Activated CD8-positive, alpha-beta memory T cell treated with anti-CD3 and anti-CD28 coated beads, Interleukin-2, amount 10 ng/mL, durations not matched to agents 7 days and 5 days (primary cell): Measurements from ENCODE around the gene TUBA1B. TPM values are rescaled to one million over a fixed set of nuclear protein-coding genes. Genes with fewer than 3 reads are reported as not detected.

Source experiments
- ATAC-seq: fragments of 150-1000 bp; cut with Tn5 transposase; one replicate; pipeline ENCODE4 v1.10.0; 2021; ENCODE audit warnings: moderate library complexity
- CTCF ChIA-PET: fragments of 350-600 bp; sonication (Branson Sonifier 250); formaldehyde crosslinking; loops from one replicate; lab custom pipeline; 2021; ENCODE audit warnings: antibody characterized with exemption; lab: Charles Lee
- DNase-seq: peaks from one replicate; pipeline ENCODE4 v3.0.0-alpha.2; 2020
- H3K27ac Mint-ChIP-seq: one replicate; pipeline ENCODE4 v1.8.0; 2021; ENCODE audit warnings: mild to moderate bottlenecking, mixed read lengths
- H3K27me3 Mint-ChIP-seq: one replicate; pipeline ENCODE4 v1.8.0; 2021; ENCODE audit warnings: mixed read lengths
- H3K36me3 Mint-ChIP-seq: one replicate; pipeline ENCODE4 v1.8.0; 2021; ENCODE audit warnings: mild to moderate bottlenecking, mixed read lengths
- H3K4me1 Mint-ChIP-seq: one replicate; pipeline ENCODE4 v1.8.0; 2021; ENCODE audit warnings: mixed read lengths
- H3K4me3 Mint-ChIP-seq: one replicate; pipeline ENCODE4 v1.8.0; 2021; ENCODE audit warnings: mild to moderate bottlenecking, moderate library complexity, mixed read lengths
- H3K9me3 Mint-ChIP-seq: one replicate; pipeline ENCODE4 v1.8.0; 2022; ENCODE audit warnings: low read depth, mixed read lengths
- total RNA-seq, 2 experiments: library from RNA; stranded (reverse); gene quantifications; one replicate each; pipeline ENCODE4 v1.2.3, GENCODE V29; 2021

TUBA1B gene
- total RNA-seq, 2 experiments from 2014 or later: 1,970 to 2,009 TPM

- Mint-ChIP-seq H3K27me3 (no peaks in the 10 kb centered on the region), H3K27ac (peak within 1 kb of the TSS; percentile 87), H3K4me1 (peaks cover 28% of the 10 kb centered on the region), H3K36me3 (no peaks in the 10 kb centered on the region), H3K9me3 (no peaks in the 10 kb centered on the region), H3K4me3 (peak within 1 kb of the TSS; percentile 94)
- ATAC-seq (peak; percentile 97), DNase-seq (peak; percentile 99)
- CTCF ChIA-PET: interaction anchor here (0.8 to 9.4 kb wide), 16 partner anchors 9 to 315 kb away, joined by 3 to 80 read pairs (median 7); partner anchors contain the start of genes DHH, RHEBL1 and TUBA1B
These were observed 20.6 kb downstream of the TUBA1B start, which contains the start of gene LMBR1L for GRCh38 chr12:49110464-49111155. LMBR1L (minus strand) TSS chr12:49110847; CDS start chr12:49110555, 292 bp downstream.

- no peak for ATAC-seq
These were observed 21.3 kb downstream of the TUBA1B start for GRCh38 chr12:49109641-49110463.

GRCh38 chr12:49108958-49109404, 22.2 kb downstream of the TUBA1B start:
- no peak for ATAC-seq
- Mint-ChIP-seq H3K4me1 (peaks cover 34% of the 10 kb centered on the region), H3K27ac (no peak overlapping the region), H3K36me3 (no peaks in the 10 kb centered on the region), H3K9me3 (no peaks in the 10 kb centered on the region), H3K4me3 (peak overlapping the region; percentile 94), H3K27me3 (no peaks in the 10 kb centered on the region)
- DNase-seq: no peak
- CTCF ChIA-PET: interaction anchor here (0.9 to 9.4 kb wide), 9 partner anchors 8 to 121 kb away, joined by 3 to 80 read pairs (median 11); partner anchors contain the start of genes DHH and TUBA1B

More at GRCh38 chr12:49109641-49110463, 21.3 kb downstream of the TUBA1B start:
- peak overlapping the region; percentile 87 for H3K27ac Mint-ChIP-seq
- DNase-seq: no peak
- H3K27me3 Mint-ChIP-seq: no peaks in the 10 kb centered on the region
- CTCF ChIA-PET: interaction anchor here (0.9 to 9.4 kb wide), 14 partner anchors 8 to 314 kb away, joined by 3 to 80 read pairs (median 8); partner anchors contain the start of genes DHH, RHEBL1 and TUBA1B
- H3K9me3 Mint-ChIP-seq: no peaks in the 10 kb centered on the region
- peak overlapping the region; percentile 94 for H3K4me3 Mint-ChIP-seq
- peaks cover 28% of the 10 kb centered on the region for H3K4me1 Mint-ChIP-seq
- no peaks in the 10 kb centered on the region for H3K36me3 Mint-ChIP-seq

- Mint-ChIP-seq H3K36me3 (peaks cover 4% of the 10 kb centered on the region), H3K4me3 (no peak overlapping the region), H3K9me3 (no peaks in the 10 kb centered on the region), H3K27ac (no peak overlapping the region), H3K4me1 (peaks cover 25% of the 10 kb centered on the region), H3K27me3 (no peaks in the 10 kb centered on the region)
- ATAC-seq (no peak), DNase-seq (no peak)
- CTCF ChIA-PET: interaction anchor here (1.0 to 9.4 kb wide), 9 partner anchors 9 to 42 kb away, joined by 3 to 80 read pairs (median 5); partner anchors contain the start of genes DHH and RHEBL1
These were observed 25.6 kb downstream of the TUBA1B start for GRCh38 chr12:49105504-49106084.

GRCh38 chr12:49104822-49105221, 26.4 kb downstream of the TUBA1B start:
- ATAC-seq (no peak), DNase-seq (no peak)
- CTCF ChIA-PET: interaction anchor here (1.0 to 9.4 kb wide), 6 partner anchors 10 to 41 kb away, joined by 3 to 80 read pairs (median 6); partner anchors contain the start of genes DHH and RHEBL1
- H3K4me1 Mint-ChIP-seq: peaks cover 22% of the 10 kb centered on the region
- no peak overlapping the region for H3K27ac Mint-ChIP-seq
- H3K9me3 Mint-ChIP-seq: no peaks in the 10 kb centered on the region
- H3K27me3 Mint-ChIP-seq: no peaks in the 10 kb centered on the region
- H3K36me3 Mint-ChIP-seq: peaks cover 4% of the 10 kb centered on the region
- H3K4me3 Mint-ChIP-seq: no peak overlapping the region

GRCh38 chr12:49100380-49100779, 30.8 kb downstream of the TUBA1B start:
- ATAC-seq: no peak
- Mint-ChIP-seq H3K9me3 (no peaks in the 10 kb centered on the region), H3K4me3 (no peak overlapping the region), H3K4me1 (peaks cover 6% of the 10 kb centered on the region), H3K27ac (no peak overlapping the region), H3K27me3 (peaks cover 5% of the 10 kb centered on the region), H3K36me3 (peaks cover 10% of the 10 kb centered on the region)
- CTCF ChIA-PET: interaction anchor here (0.8 to 11.8 kb wide), 11 partner anchors 8 to 112 kb away, joined by 3 to 222 read pairs (median 12); partner anchors contain the start of genes LMBR1L and TUBA1B
- DNase-seq: no peak

GRCh38 chr12:49098703-49099102, 32.5 kb downstream of the TUBA1B start:
- Mint-ChIP-seq H3K36me3 (peaks cover 12% of the 10 kb centered on the region), H3K9me3 (no peaks in the 10 kb centered on the region), H3K27ac (no peak overlapping the region), H3K27me3 (peaks cover 21% of the 10 kb centered on the region), H3K4me3 (no peak overlapping the region), H3K4me1 (peaks cover 7% of the 10 kb centered on the region)
- ATAC-seq (no peak), DNase-seq (no peak)
- CTCF ChIA-PET: interaction anchor here (0.7 to 11.8 kb wide), 25 partner anchors 7 to 398 kb away, joined by 3 to 222 read pairs (median 4); partner anchors contain the start of genes KMT2D, LMBR1L, PRPH and RHEBL1

- Mint-ChIP-seq H3K27ac (no peak overlapping the region), H3K9me3 (no peaks in the 10 kb centered on the region), H3K4me1 (peaks cover 11% of the 10 kb centered on the region), H3K4me3 (no peak overlapping the region), H3K27me3 (peaks cover 28% of the 10 kb centered on the region), H3K36me3 (peaks cover 12% of the 10 kb centered on the region)
- ATAC-seq: peak; percentile 56
- DNase-seq: peak; percentile 77
- CTCF ChIA-PET: interaction anchor here (0.7 to 11.8 kb wide), 25 partner anchors 11 to 414 kb away, joined by 3 to 222 read pairs (median 4); partner anchors contain the start of genes KMT2D, LMBR1L, PRPH and RHEBL1
These were observed 33.2 kb downstream of the TUBA1B start for GRCh38 chr12:49098035-49098451.

GRCh38 chr12:49097381-49097780, 33.8 kb downstream of the TUBA1B start:
- Mint-ChIP-seq H3K36me3 (peaks cover 12% of the 10 kb centered on the region), H3K9me3 (no peaks in the 10 kb centered on the region), H3K4me3 (no peak overlapping the region), H3K27me3 (peaks cover 35% of the 10 kb centered on the region), H3K27ac (no peak overlapping the region), H3K4me1 (peaks cover 14% of the 10 kb centered on the region)
- ATAC-seq (no peak), DNase-seq (no peak)
- CTCF ChIA-PET: interaction anchor here (0.7 to 11.8 kb wide), 15 partner anchors 11 to 415 kb away, joined by 3 to 222 read pairs (median 8); partner anchors contain the start of genes LMBR1L, PRPH, RHEBL1 and TUBA1B

GRCh38 chr12:49094975-49095365, 36.2 kb downstream of the TUBA1B start:
- ATAC-seq (no peak), DNase-seq (no peak)
- H3K27ac Mint-ChIP-seq: no peak overlapping the region
- no peak overlapping the region for H3K4me3 Mint-ChIP-seq
- CTCF ChIA-PET: interaction anchor here (0.6 to 11.8 kb wide), 10 partner anchors 8 to 728 kb away, joined by 3 to 222 read pairs (median 10); partner anchors contain the start of genes DDN, LMBR1L, TUBA1A and TUBA1B
- H3K36me3 Mint-ChIP-seq: peaks cover 8% of the 10 kb centered on the region
- H3K9me3 Mint-ChIP-seq: no peaks in the 10 kb centered on the region
- peaks cover 57% of the 10 kb centered on the region for H3K27me3 Mint-ChIP-seq
- peaks cover 36% of the 10 kb centered on the region for H3K4me1 Mint-ChIP-seq

GRCh38 chr12:49094160-49094974, 36.8 kb downstream of the TUBA1B start, which contains the start of gene DHH:
DHH (minus strand) TSS chr12:49094801; CDS start chr12:49094512, 289 bp downstream.
- DNase-seq (no peak), ATAC-seq (no peak)
- CTCF ChIA-PET: interaction anchor here (0.8 to 11.8 kb wide), 15 partner anchors 8 to 244 kb away, joined by 3 to 222 read pairs (median 13); partner anchors contain the start of genes DDN, LMBR1L, RHEBL1 and TUBA1A
- H3K9me3 Mint-ChIP-seq: no peaks in the 10 kb centered on the region
- H3K27me3 Mint-ChIP-seq: peaks cover 60% of the 10 kb centered on the region
- H3K27ac Mint-ChIP-seq: no peak within 1 kb of the TSS
- H3K4me3 Mint-ChIP-seq: peak within 1 kb of the TSS; percentile 24
- peaks cover 40% of the 10 kb centered on the region for H3K4me1 Mint-ChIP-seq
- H3K36me3 Mint-ChIP-seq: peaks cover 8% of the 10 kb centered on the region
